ENCODE measurements around the gene RCOR2.

Gene RCOR2

GRCh38 chr11:63922673-63923192 is 5.8 kb upstream of the RCOR2 start:
- DNase-seq: no peak

GRCh38 chr11:63920939-63921417 is 4.0 kb upstream of the RCOR2 start:
- peak; percentile 27 for DNase-seq

GRCh38 chr11:63920126-63920938 is 3.4 kb upstream of the RCOR2 start:
- DNase-seq: no peak

GRCh38 chr11:63919267-63920125 is 2.5 kb upstream of the RCOR2 start:
- DNase-seq: peak; percentile 78

GRCh38 chr11:63918507-63919191 is 1.7 kb upstream of the RCOR2 start:
- DNase-seq: peak; percentile 59

GRCh38 chr11:63917692-63918506 is 935 bp upstream of the RCOR2 start:
- peak; percentile 94 for DNase-seq

- DNase-seq: peak; percentile 72
Measured at GRCh38 chr11:63915961-63916836, 765 bp downstream of the RCOR2 start.

GRCh38 chr11:63914896-63915691 is 1.9 kb downstream of the RCOR2 start:
- DNase-seq: no peak

- DNase-seq: no peak
Measured at GRCh38 chr11:63913866-63914830, 2.8 kb downstream of the RCOR2 start.

GRCh38 chr11:63912678-63913077 is 4.3 kb downstream of the RCOR2 start:
- DNase-seq: no peak

GRCh38 chr11:63911876-63912275 is 5.1 kb downstream of the RCOR2 start:
- no peak for DNase-seq

GRCh38 chr11:63911440-63911839 is 5.5 kb downstream of the RCOR2 start:
- no peak for DNase-seq

GRCh38 chr11:63910675-63911074 is 6.3 kb downstream of the RCOR2 start:
- DNase-seq: no peak

- no peak for DNase-seq
Measured at GRCh38 chr11:63909591-63910506, 7.1 kb downstream of the RCOR2 start.

GRCh38 chr11:63908631-63909401 is 8.1 kb downstream of the RCOR2 start:
- no peak for DNase-seq

- DNase-seq: no peak
Measured at GRCh38 chr11:63907808-63908530, 9.0 kb downstream of the RCOR2 start.

Measured in NCI-H146 (cell line).